GM12878 (cell line): ENCODE results near the gene WFS1. TPM values are rescaled to one million over a fixed set of nuclear protein-coding genes. Genes with fewer than 3 reads are reported as not detected.

Source experiments
- ATAC-seq: fragments of 200-7000 bp; cut with Tn5 transposase; 3 replicates; pipeline ENCODE4 v1.9.1; 2020; ENCODE audit warnings: mild to moderate bottlenecking, moderate library complexity
- BruUV-seq: library from RNA; stranded (reverse); fragments of 400-500 nt; replicated peaks from 2 replicates; lab custom pipeline; 2021; lab: Mats Ljungman, UMichigan
- CTCF ChIA-PET: fragments of 300-600 bp; sonication (Branson Sonifier 250); formaldehyde crosslinking; extraction: SDS; loops from one replicate; lab custom pipeline; 2021; ENCODE audit warnings: inconsistent platforms; lab: Yijun Ruan, JAX
- POLR2A ChIA-PET: fragments of 350-600 bp; formaldehyde crosslinking; extraction: SDS; loops from one replicate; lab custom pipeline; 2021; ENCODE audit warnings: inconsistent platforms; lab: Charles Lee
- RAD21 ChIA-PET: fragments of 300-600 bp; sonication (Branson Sonifier 250); formaldehyde crosslinking; loops from one replicate; lab custom pipeline; 2023; ENCODE audit warnings: antibody characterized with exemption; ENCODE audit not compliant: unreplicated experiment; lab: Charles Lee
- SMC1A ChIA-PET: fragments of 300-600 bp; sonication (Branson Sonifier 250); formaldehyde crosslinking; loops from one replicate; lab custom pipeline; 2023; ENCODE audit not compliant: unreplicated experiment, uncharacterized antibody; lab: Charles Lee
- DNase-seq: peaks from one replicate; pipeline ENCODE4 v3.0.0-alpha.2; 2011; ENCODE audit warnings: low read depth, low spot score
- FAIRE-seq: peaks from 3 replicates; lab custom pipeline; 2011; peaks lifted over from hg19 to GRCh38; lab: Jason Lieb, UNC
- H2AFZ ChIP-seq: 2 replicates; pipeline ENCODE4 v1.6.0; 2011; ENCODE audit warnings: low read depth, low read length, control low read depth; ENCODE audit not compliant: control insufficient read depth
- H3K27ac ChIP-seq: 2 replicates; pipeline ENCODE4 v1.5.1; 2011; ENCODE audit warnings: control low read depth; ENCODE audit not compliant: control insufficient read depth, insufficient read depth
- H3K27me3 ChIP-seq, 2 experiments: replicated peaks in 1 of 2; 2 replicates each; pipeline versions ENCODE4 v1.6.0 to v1.6.1; 2011; ENCODE audit warnings: low read length in 1 of 2; ENCODE audit not compliant: control insufficient read depth in 2 of 2, insufficient read depth in 2 of 2
- H3K36me3 ChIP-seq, 2 experiments: 2 replicates each; pipeline ENCODE4 v1.5.1; 2011; ENCODE audit warnings: low read length in 1 of 2; ENCODE audit not compliant: control insufficient read depth in 2 of 2, insufficient read depth in 2 of 2
- H3K4me1 ChIP-seq: 2 replicates; pipeline ENCODE4 v1.6.1; 2011; ENCODE audit warnings: mild to moderate bottlenecking, low read length, moderate library complexity, mixed read lengths; ENCODE audit not compliant: control insufficient read depth, insufficient read depth
- H3K4me2 ChIP-seq: 2 replicates; pipeline ENCODE4 v1.6.0; 2011; ENCODE audit warnings: control low read depth; ENCODE audit not compliant: control insufficient read depth, insufficient read depth
- H3K4me3 ChIP-seq: fragments of 200-600 bp; sonication (generic); 2 replicates; pipeline ENCODE4 v1.5.1; 2016
- H3K79me2 ChIP-seq: 2 replicates; pipeline ENCODE4 v1.6.0; 2011; ENCODE audit warnings: low read length; ENCODE audit not compliant: control insufficient read depth, insufficient read depth
- H3K9ac ChIP-seq: 2 replicates; pipeline ENCODE4 v1.8.0; 2011; ENCODE audit warnings: low read length, control low read depth, mixed read lengths; ENCODE audit not compliant: control insufficient read depth, insufficient read depth
- H3K9me3 ChIP-seq: replicated peaks from 3 replicates; pipeline ENCODE4 v1.5.1; 2011; ENCODE audit warnings: mild to moderate bottlenecking, low read length; ENCODE audit not compliant: control insufficient read depth, insufficient read depth
- H4K20me1 ChIP-seq: 2 replicates; pipeline ENCODE4 v1.6.0; 2011; ENCODE audit not compliant: control insufficient read depth, insufficient read depth
- CBFB ChIP-seq: IDR thresholded peaks from 2 replicates; pipeline ENCODE4 v1.6.1; 2016; ENCODE audit warnings: antibody characterized with exemption, low read depth
- CHD4 ChIP-seq: fragments of 200-600 bp; sonication (generic); IDR thresholded peaks from 2 replicates; pipeline ENCODE4 v1.6.1; 2016; ENCODE audit warnings: mild to moderate bottlenecking
- HDAC2 ChIP-seq: fragments of 200-600 bp; sonication (generic); IDR thresholded peaks from 2 replicates; pipeline ENCODE4 v1.6.1; 2017
- IRF5 ChIP-seq: fragments of 450-650 bp; IDR thresholded peaks from 2 replicates; pipeline ENCODE4 v1.6.1; 2017; ENCODE audit warnings: borderline replicate concordance
- RAD51 ChIP-seq: fragments of 450-650 bp; IDR thresholded peaks from 2 replicates; pipeline ENCODE4 v1.6.1; 2016; ENCODE audit warnings: moderate library complexity, mild to moderate bottlenecking, inconsistent platforms
- SKIL ChIP-seq: fragments of 450-650 bp; IDR thresholded peaks from 2 replicates; pipeline ENCODE4 v1.6.1; 2017; ENCODE audit warnings: mild to moderate bottlenecking, low read depth, inconsistent platforms; ENCODE audit not compliant: poor library complexity, severe bottlenecking
- SMAD1 ChIP-seq: fragments of 450-650 bp; IDR thresholded peaks from 2 replicates; pipeline ENCODE4 v1.6.1; 2018; ENCODE audit warnings: mild to moderate bottlenecking, low read depth; ENCODE audit not compliant: partially characterized antibody
- SUZ12 ChIP-seq: fragments of 200-600 bp; sonication (generic); IDR thresholded peaks from one replicate; pipeline ENCODE4 v1.6.1; 2018; ENCODE audit warnings: antibody characterized with exemption, mild to moderate bottlenecking; ENCODE audit not compliant: unreplicated experiment
- USF2 ChIP-seq: IDR thresholded peaks from 2 replicates; pipeline ENCODE4 v1.6.1; 2011; ENCODE audit warnings: low read depth, low read length, improper control_type of control experiment, borderline replicate concordance
- WRNIP1 ChIP-seq: IDR thresholded peaks from 2 replicates; pipeline ENCODE4 v1.6.1; 2011; ENCODE audit warnings: low read depth, low read length, improper control_type of control experiment, borderline replicate concordance
- ZNF24 ChIP-seq: fragments of 450-650 bp; IDR thresholded peaks from 2 replicates; pipeline ENCODE4 v1.6.1; 2017; ENCODE audit warnings: antibody characterized with exemption, mild to moderate bottlenecking
- ZNF592 ChIP-seq: fragments of 450-650 bp; IDR thresholded peaks from 2 replicates; pipeline ENCODE4 v1.6.1; 2017; ENCODE audit warnings: mild to moderate bottlenecking, moderate library complexity
- WGBS: methylation state at CpG from one replicate; pipeline ENCODE4 v1.1.6; 2016; ENCODE audit warnings: low lambda C conversion rate; ENCODE audit not compliant: insufficient replicate concordance, insufficient coverage; ENCODE audit errors: missing lambda C conversion rate; 5-methylcytosine and 5-hydroxymethylcytosine counted together
- in situ Hi-C: fragments of 300-500 bp; cut with MboI; formaldehyde crosslinking; loops from 9 replicates; pipeline ENCODE4 v1.14.3; 2018; ENCODE audit warnings: mixed read lengths
- intact Hi-C: fragments of 100-400 bp; cut with micrococcal nuclease; formaldehyde crosslinking; loops from one replicate; pipeline ENCODE4 v1.14.2; 2022; ENCODE audit not compliant: unreplicated experiment
- polyA plus RNA-seq, 11 experiments: library from polyadenylated mRNA; depleted of rRNA in 4 of 11; unstranded in 6 of 11; stranded (reverse) in 5 of 11; fragments of >200 nt; fragmentation: Nextera tagmentation in 4 of 11; fragmentation: Illumina TruSeq in 1 of 11; extraction: Ambion mirVana in 4 of 11; extraction: Trizol in 1 of 11; gene quantifications; 1 replicate in 1 of 11; 2 replicates in 10 of 11; pipeline versions ENCODE4 v1.2.1 to v1.2.3, GENCODE V29; 2011 to 2016; ENCODE audit warnings: inconsistent platforms in 2 of 11, missing spikeins in 2 of 11, low read depth in 1 of 11
- total RNA-seq, 4 experiments: library from RNA; depleted of rRNA in 3 of 4; stranded (reverse); fragments of >200 nt in 3 of 4; fragmentation: Illumina TruSeq in 1 of 4; extraction: Trizol in 1 of 4; gene quantifications; 2 replicates each; pipeline versions ENCODE4 v1.2.1 to v1.2.3, GENCODE V29; 2013 to 2021

The WFS1 gene
- total and polyA plus RNA-seq, 10 of the 15 experiments (the other 5 are each of a cell fraction or from before 2014, with no cell fraction given), result 0.31 to 4.7 (median 2.0) TPM

GRCh38 chr4:6352031-6352692 is 82.5 kb downstream of the WFS1 start:
- in situ Hi-C loops (no loop called here), intact Hi-C loops (no loop called here)
- no peak overlapping the region for H3K4me3 ChIP-seq
- ATAC-seq (no peak), DNase-seq (no peak), FAIRE-seq (no peak)
- BruUV-seq, result no TSS peak
- H3K9me3 ChIP-seq, result no peaks in the 10 kb centered on the region
- 28% methylated on average over 12 of the region's 13 CpGs for WGBS
- H3K27ac ChIP-seq, result no peak overlapping the region
- peaks cover 0 to 3% of the 10 kb centered on the region in 2 experiments; a peak in 2 of 4 replicates for H3K27me3 ChIP-seq
- no peaks in the 10 kb centered on the region for H3K4me1 ChIP-seq
- ChIA-PET CTCF (no interaction called here), POLR2A (no interaction called here), SMC1A (no interaction called here), RAD21 (no interaction called here)
- H3K4me2 ChIP-seq, result no peak overlapping the region
- no peaks in the 10 kb centered on the region for H3K36me3 ChIP-seq
- H4K20me1 ChIP-seq, result 0 out of 2 replicates have a peak, but pooled peaks cover 3% of the 10 kb centered on the region
- TF ChIP-seq CBFB (no peak), SMAD1 (no peak), WRNIP1 (no peak), RAD51 (no peak), ZNF24 (no peak), CHD4 (no peak), HDAC2 (no peak), SUZ12 (no peak), SKIL (no peak), IRF5 (no peak), ZNF592 (no peak), USF2 (no peak)
- no peak overlapping the region for H3K9ac ChIP-seq
- H2AFZ ChIP-seq, result no peak overlapping the region
- H3K79me2 ChIP-seq, result no peaks in the 10 kb centered on the region
